ENCODE measurements around the gene PDE6C.

PDE6C gene

GRCh38 chr10:93603023-93603422 lies 9.3 kb upstream of the PDE6C start:
- TF ChIP-seq CTCF (IDR thresholded peaks at IDR 0.05; ENCODE audit: control insufficient read depth, extremely low read depth, insufficient read depth) = no peak
- no peak overlapping the region for H3K4me3 ChIP-seq (ENCODE audit: low read depth, low read length)
- DNase-seq (ENCODE audit: low read depth) = no peak

GRCh38 chr10:93604146-93604545 lies 8.2 kb upstream of the PDE6C start:
- TF ChIP-seq CTCF (IDR thresholded peaks at IDR 0.05; ENCODE audit: control insufficient read depth, extremely low read depth, insufficient read depth) = no peak
- no peak for DNase-seq (ENCODE audit: low read depth)
- H3K4me3 ChIP-seq (ENCODE audit: low read depth, low read length) = no peak overlapping the region

- no peak for DNase-seq (ENCODE audit: low read depth)
- no peak overlapping the region for H3K4me3 ChIP-seq (ENCODE audit: low read depth, low read length)
- no peak for TF ChIP-seq CTCF (IDR thresholded peaks at IDR 0.05; ENCODE audit: control insufficient read depth, extremely low read depth, insufficient read depth)
These were observed 3.9 kb upstream of the PDE6C start for GRCh38 chr10:93608421-93608820.

- TF ChIP-seq CTCF (IDR thresholded peaks at IDR 0.05; ENCODE audit: control insufficient read depth, extremely low read depth, insufficient read depth) = no peak
- no peak for DNase-seq (ENCODE audit: low read depth)
- no peak overlapping the region for H3K4me3 ChIP-seq (ENCODE audit: low read depth, low read length)
These were observed 789 bp downstream of the PDE6C start for GRCh38 chr10:93613126-93613525.

- H3K4me3 ChIP-seq (ENCODE audit: low read depth, low read length) = no peak overlapping the region
- TF ChIP-seq CTCF (IDR thresholded peaks at IDR 0.05; ENCODE audit: control insufficient read depth, extremely low read depth, insufficient read depth) = no peak
- DNase-seq (ENCODE audit: low read depth) = no peak
These were observed 1.9 kb downstream of the PDE6C start for GRCh38 chr10:93614101-93614825.

- no peak for DNase-seq (ENCODE audit: low read depth)
- H3K4me3 ChIP-seq (ENCODE audit: low read depth, low read length) = no peak overlapping the region
- TF ChIP-seq CTCF (IDR thresholded peaks at IDR 0.05; ENCODE audit: control insufficient read depth, extremely low read depth, insufficient read depth) = no peak
These were observed 3.4 kb downstream of the PDE6C start for GRCh38 chr10:93615576-93616235.
